IMR-90 (cell line): ENCODE results near the gene PDLIM4.

Experiments
- CHD1 ChIP-seq: IDR thresholded peaks from 2 replicates; pipeline ENCODE4 v1.6.1; 2012; ENCODE audit warnings: low read depth, low read length, improper control_type of control experiment
- CTCF ChIP-seq: conservative IDR thresholded peaks from 2 replicates; pipeline ENCODE4 v1.5.1; 2012; ENCODE audit warnings: mild to moderate bottlenecking, low read depth, low read length, improper control_type of control experiment
- POLR2A ChIP-seq: IDR thresholded peaks from 2 replicates; pipeline ENCODE4 v1.6.1; 2012; ENCODE audit warnings: mild to moderate bottlenecking, low read depth, low read length
- RAD21 ChIP-seq: IDR thresholded peaks from 2 replicates; pipeline ENCODE4 v1.6.1; 2012; ENCODE audit warnings: low read length, improper control_type of control experiment

- TF ChIP-seq CTCF (no peak), CHD1 (no peak), POLR2A (no peak), RAD21 (no peak)
Observed at GRCh38 chr5:132289097-132289496, 31.6 kb downstream of the PDLIM4 start.
